Mesendoderm (in vitro differentiated cells): ENCODE data around the gene TRMT112.

ENCODE experiments used
- DNase-seq: peaks from one replicate; pipeline ENCODE4 v3.0.0; 2013
- H2AK5ac ChIP-seq: 2 replicates; pipeline ENCODE4 v1.6.1; 2013; ENCODE audit warnings: low read length, inconsistent platforms
- H2BK120ac ChIP-seq: 2 replicates; pipeline ENCODE4 v1.6.1; 2013; ENCODE audit warnings: low read depth, mild to moderate bottlenecking, low read length, moderate library complexity, mixed read lengths
- H2BK15ac ChIP-seq: replicated peaks from 2 replicates; pipeline ENCODE4 v1.6.1; 2013; ENCODE audit warnings: low read depth, mild to moderate bottlenecking, moderate library complexity
- H2BK5ac ChIP-seq: 2 replicates; pipeline ENCODE4 v1.6.1; 2013; ENCODE audit warnings: low read length, inconsistent platforms
- H3K18ac ChIP-seq: 2 replicates; pipeline ENCODE4 v1.6.1; 2013; ENCODE audit warnings: mild to moderate bottlenecking, low read length, mixed read lengths
- H3K23ac ChIP-seq: one replicate; pipeline ENCODE4 v1.6.1; 2013; ENCODE audit warnings: low read length
- H3K27ac ChIP-seq: 2 replicates; pipeline ENCODE4 v1.5.1; 2013; ENCODE audit warnings: low read depth, mild to moderate bottlenecking, inconsistent platforms, low read length, moderate library complexity
- H3K27me3 ChIP-seq: 2 replicates; pipeline ENCODE4 v1.6.1; 2013; ENCODE audit warnings: low read length, control low read depth, mild to moderate bottlenecking, inconsistent platforms; ENCODE audit not compliant: insufficient read depth, poor library complexity
- H3K36me3 ChIP-seq: 2 replicates; pipeline ENCODE4 v1.6.1; 2013; ENCODE audit warnings: low read length, inconsistent platforms; ENCODE audit not compliant: control insufficient read depth, insufficient read depth
- H3K4ac ChIP-seq: one replicate; pipeline ENCODE4 v1.6.1; 2013; ENCODE audit warnings: low read depth, mild to moderate bottlenecking, low read length, moderate library complexity
- H3K4me1 ChIP-seq: 2 replicates; pipeline ENCODE4 v1.6.1; 2013; ENCODE audit warnings: low read depth, low read length, inconsistent platforms; ENCODE audit not compliant: control insufficient read depth
- H3K4me2 ChIP-seq: 2 replicates; pipeline ENCODE4 v1.6.1; 2013; ENCODE audit warnings: low read length
- H3K4me3 ChIP-seq: 2 replicates; pipeline ENCODE4 v1.5.1; 2013; ENCODE audit warnings: mild to moderate bottlenecking, low read length
- H3K56ac ChIP-seq: one replicate; pipeline ENCODE4 v1.6.1; 2013; ENCODE audit warnings: low read length
- H3K79me1 ChIP-seq: 2 replicates; pipeline ENCODE4 v1.6.1; 2013; ENCODE audit warnings: low read length, inconsistent platforms
- H3K79me2 ChIP-seq: 2 replicates; pipeline ENCODE4 v1.6.1; 2013; ENCODE audit warnings: mild to moderate bottlenecking, low read length; ENCODE audit not compliant: control insufficient read depth, insufficient read depth
- H3K9ac ChIP-seq: 2 replicates; pipeline ENCODE4 v1.6.1; 2013; ENCODE audit warnings: low read length, inconsistent platforms
- H4K5ac ChIP-seq: one replicate; pipeline ENCODE4 v1.6.1; 2013; ENCODE audit warnings: low read length
- H4K8ac ChIP-seq: one replicate; pipeline ENCODE4 v1.6.1; 2013; ENCODE audit warnings: low read depth, mild to moderate bottlenecking, control low read depth, low read length, moderate library complexity
- WGBS: extraction: QIAGEN DNeasy Blood & Tissue Kit; methylation state at CpG from one replicate; pipeline ENCODE4 v1.1.7; 2013; ENCODE audit warnings: low lambda C conversion rate, missing lambda C conversion rate; ENCODE audit not compliant: insufficient coverage; ENCODE audit errors: extremely low coverage; 5-methylcytosine and 5-hydroxymethylcytosine counted together

TRMT112 gene

GRCh38 chr11:64284962-64285884, 32.1 kb downstream of the TRMT112 start, which contains the start of gene GPR137:
Gene GPR137, plus strand, starts transcription at chr11:64285848. Its CDS starts 677 bp downstream, at chr11:64286525.
- Histone ChIP-seq H3K9ac (peak within 1 kb of the TSS; percentile 92), H3K27me3 (peaks cover 2% of the 10 kb centered on the region), H3K4me1 (peaks cover 6% of the 10 kb centered on the region), H4K5ac (no peak within 1 kb of the TSS), H3K4ac (peak within 1 kb of the TSS; percentile 41), H3K79me2 (no peaks in the 10 kb centered on the region), H4K8ac (no peak within 1 kb of the TSS), H2BK5ac (no peak within 1 kb of the TSS), H3K18ac (peak within 1 kb of the TSS; percentile 75), H3K27ac (peak within 1 kb of the TSS; percentile 66), H3K79me1 (no peaks in the 10 kb centered on the region), H3K23ac (peak within 1 kb of the TSS; percentile 11), H2BK120ac (no peak within 1 kb of the TSS), H3K4me3 (peak within 1 kb of the TSS; percentile 81), H2BK15ac (no peak within 1 kb of the TSS), H3K4me2 (peak within 1 kb of the TSS; percentile 100), H3K36me3 (no peaks in the 10 kb centered on the region), H2AK5ac (no peak within 1 kb of the TSS), H3K56ac (peak within 1 kb of the TSS; percentile 93)
- WGBS, result no CpG with 5 or more reads among the region's 102 CpGs
- peak; percentile 66 for DNase-seq

GRCh38 chr11:64284048-64284961, 33.1 kb downstream of the TRMT112 start, which contains the start of gene BAD:
Gene BAD, minus strand, starts transcription at chr11:64284665. Its CDS starts 297 bp downstream, at chr11:64284368.
- H3K23ac ChIP-seq, result no peak within 1 kb of the TSS
- peak within 1 kb of the TSS; percentile 40 for H3K4ac ChIP-seq
- H4K5ac ChIP-seq, result no peak within 1 kb of the TSS
- peak within 1 kb of the TSS; percentile 81 for H3K4me3 ChIP-seq
- WGBS, result no CpG with 5 or more reads among the region's 44 CpGs
- H3K56ac ChIP-seq, result peak within 1 kb of the TSS; percentile 96
- peak within 1 kb of the TSS; percentile 75 for H3K18ac ChIP-seq
- H2BK120ac ChIP-seq, result no peak within 1 kb of the TSS
- peaks cover 6% of the 10 kb centered on the region for H3K4me1 ChIP-seq
- no peaks in the 10 kb centered on the region for H3K79me2 ChIP-seq
- H2BK15ac ChIP-seq, result no peak within 1 kb of the TSS
- H2BK5ac ChIP-seq, result no peak within 1 kb of the TSS
- H3K36me3 ChIP-seq, result no peaks in the 10 kb centered on the region
- DNase-seq, result peak; percentile 96
- no peak within 1 kb of the TSS for H4K8ac ChIP-seq
- H3K27me3 ChIP-seq, result no peaks in the 10 kb centered on the region
- peak within 1 kb of the TSS; percentile 92 for H3K9ac ChIP-seq
- no peak within 1 kb of the TSS for H2AK5ac ChIP-seq
- no peaks in the 10 kb centered on the region for H3K79me1 ChIP-seq
- H3K4me2 ChIP-seq, result peak within 1 kb of the TSS; percentile 100
- peak within 1 kb of the TSS; percentile 66 for H3K27ac ChIP-seq

- Histone ChIP-seq H2AK5ac (no peak overlapping the region), H3K56ac (no peak overlapping the region), H3K79me1 (no peaks in the 10 kb centered on the region), H3K4ac (no peak overlapping the region), H3K27ac (no peak overlapping the region), H3K79me2 (no peaks in the 10 kb centered on the region), H2BK15ac (no peak overlapping the region), H3K9ac (no peak overlapping the region), H3K27me3 (no peaks in the 10 kb centered on the region), H3K36me3 (no peaks in the 10 kb centered on the region), H3K4me3 (no peak overlapping the region), H2BK5ac (no peak overlapping the region), H3K18ac (no peak overlapping the region), H3K4me1 (peaks cover 6% of the 10 kb centered on the region), H3K23ac (no peak overlapping the region), H4K8ac (no peak overlapping the region), H3K4me2 (no peak overlapping the region), H2BK120ac (no peak overlapping the region), H4K5ac (no peak overlapping the region)
- no CpG with 5 or more reads among the region's 3 CpGs for WGBS
- DNase-seq, result no peak
Measured at GRCh38 chr11:64283092-64283491, 34.3 kb downstream of the TRMT112 start.

GRCh38 chr11:64281957-64282770, 35.2 kb downstream of the TRMT112 start:
- no peak overlapping the region for H3K27ac ChIP-seq
- no peak for DNase-seq
- no peak overlapping the region for H2BK15ac ChIP-seq
- H2BK120ac ChIP-seq, result no peak overlapping the region
- H3K9ac ChIP-seq, result no peak overlapping the region
- H2AK5ac ChIP-seq, result no peak overlapping the region
- H3K4me2 ChIP-seq, result no peak overlapping the region
- no peak overlapping the region for H2BK5ac ChIP-seq
- WGBS, result no CpG with 5 or more reads among the region's 22 CpGs
- no peak overlapping the region for H3K4me3 ChIP-seq
- no peak overlapping the region for H3K23ac ChIP-seq
- no peaks in the 10 kb centered on the region for H3K27me3 ChIP-seq
- H4K5ac ChIP-seq, result no peak overlapping the region
- H4K8ac ChIP-seq, result no peak overlapping the region
- H3K56ac ChIP-seq, result no peak overlapping the region
- H3K18ac ChIP-seq, result no peak overlapping the region
- no peak overlapping the region for H3K4ac ChIP-seq
- H3K79me2 ChIP-seq, result no peaks in the 10 kb centered on the region
- no peaks in the 10 kb centered on the region for H3K79me1 ChIP-seq
- H3K4me1 ChIP-seq, result peaks cover 6% of the 10 kb centered on the region
- no peaks in the 10 kb centered on the region for H3K36me3 ChIP-seq

- no peak overlapping the region for H4K5ac ChIP-seq
- no peaks in the 10 kb centered on the region for H3K27me3 ChIP-seq
- H3K4me2 ChIP-seq, result no peak overlapping the region
- no peak for DNase-seq
- no peak overlapping the region for H4K8ac ChIP-seq
- no peak overlapping the region for H3K56ac ChIP-seq
- H2BK15ac ChIP-seq, result no peak overlapping the region
- H3K4ac ChIP-seq, result no peak overlapping the region
- no peak overlapping the region for H3K18ac ChIP-seq
- H3K9ac ChIP-seq, result no peak overlapping the region
- no peaks in the 10 kb centered on the region for H3K79me2 ChIP-seq
- no peaks in the 10 kb centered on the region for H3K79me1 ChIP-seq
- no CpG with 5 or more reads among the region's 8 CpGs for WGBS
- no peak overlapping the region for H3K4me3 ChIP-seq
- no peak overlapping the region for H3K27ac ChIP-seq
- no peak overlapping the region for H2BK120ac ChIP-seq
- no peaks in the 10 kb centered on the region for H3K36me3 ChIP-seq
- no peak overlapping the region for H2BK5ac ChIP-seq
- no peaks in the 10 kb centered on the region for H3K4me1 ChIP-seq
- H2AK5ac ChIP-seq, result no peak overlapping the region
- H3K23ac ChIP-seq, result no peak overlapping the region
Measured at GRCh38 chr11:64278576-64279190, 38.7 kb downstream of the TRMT112 start.
